Keratinocyte (primary cell): ENCODE data around the gene BEAN1.

Experiments used
- CTCF ChIP-seq, 3 experiments: IDR thresholded peaks in 1 of 3; conservative IDR thresholded peaks in 1 of 3; optimal IDR thresholded peaks in 1 of 3; 2 replicates in 2 of 3; 3 replicates in 1 of 3; pipeline versions ENCODE3 to v1.5.1; 2011; ENCODE audit warnings: low read length in 3 of 3, mild to moderate bottlenecking in 3 of 3, moderate library complexity in 2 of 3, control low read depth in 1 of 3, inconsistent platforms in 1 of 3; ENCODE audit not compliant: insufficient read depth in 2 of 3; ENCODE audit errors: extremely low read depth in 1 of 3
- EZH2 ChIP-seq: IDR thresholded peaks from one replicate; pipeline ENCODE4 v1.6.1; 2012; ENCODE audit warnings: inconsistent platforms, mild to moderate bottlenecking, low read length, moderate library complexity

- peak in 1 of 3 experiments; percentile 25 for TF ChIP-seq CTCF (optimal IDR thresholded peaks at IDR 0.05 in 1 of 3, IDR thresholded peaks at IDR 0.05 in 1 of 3, conservative IDR thresholded peaks at IDR 0.05 in 1 of 3; ENCODE audit: extremely low read depth in 1 of 3, insufficient read depth in 2 of 3, low read length in 3 of 3)
- no peak for TF ChIP-seq EZH2
These were observed 45.4 kb upstream of the BEAN1 start for GRCh38 chr16:66381585-66382170.
